SU-DHL-6 (cell line): Measurements from ENCODE around the gene KRTAP19-2.

ENCODE experiments used
- H2AFZ ChIP-seq: fragments of 200-600 bp; sonication (generic); 2 replicates; pipeline ENCODE4 v1.6.1; 2014; ENCODE audit warnings: low read depth, mild to moderate bottlenecking, moderate library complexity, mixed read lengths, antibody characterized with exemption, low read length; ENCODE audit not compliant: severe bottlenecking
- H3F3A ChIP-seq: fragments of 200-600 bp; shearing (Covaris generic); 2 replicates; pipeline ENCODE4 v1.6.0; 2016; ENCODE audit warnings: antibody characterized with exemption, mild to moderate bottlenecking; ENCODE audit not compliant: insufficient read depth
- H3K27ac ChIP-seq: fragments of 200-600 bp; sonication (generic); 2 replicates; pipeline ENCODE4 v1.5.1; 2016; ENCODE audit warnings: low read depth, mild to moderate bottlenecking, low read length, moderate library complexity, mixed read lengths
- H3K27me3 ChIP-seq: fragments of 200-600 bp; sonication (generic), shearing (Covaris generic); 2 replicates; pipeline ENCODE4 v1.6.0; 2014; ENCODE audit warnings: mild to moderate bottlenecking, low read length
- H3K36me3 ChIP-seq: fragments of 200-600 bp; sonication (generic); 2 replicates; pipeline ENCODE4 v1.6.1; 2014; ENCODE audit warnings: mild to moderate bottlenecking, low read length, mixed read lengths
- H3K4me2 ChIP-seq: fragments of 300-600, 200-600 bp; shearing (Covaris generic), sonication (generic); 2 replicates; pipeline ENCODE4 v1.6.0; 2014; ENCODE audit warnings: low read length, low read depth, mild to moderate bottlenecking; ENCODE audit not compliant: poor library complexity, severe bottlenecking
- H3K4me3 ChIP-seq: fragments of 200-600 bp; sonication (generic); 2 replicates; pipeline ENCODE4 v1.5.1; 2014; ENCODE audit warnings: antibody characterized with exemption, low read length, mild to moderate bottlenecking, mixed read lengths; ENCODE audit not compliant: insufficient read depth, poor library complexity, severe bottlenecking
- H3K79me2 ChIP-seq: fragments of 200-600 bp; sonication (generic); 2 replicates; pipeline ENCODE4 v1.6.1; 2014; ENCODE audit warnings: mild to moderate bottlenecking, low read length, moderate library complexity; ENCODE audit not compliant: insufficient read depth
- H3K9ac ChIP-seq: fragments of 200-600 bp; sonication (generic); 2 replicates; pipeline ENCODE4 v1.7.0; 2014; ENCODE audit warnings: mild to moderate bottlenecking, low read length
- H3K9me2 ChIP-seq: fragments of 200-600 bp; sonication (generic); replicated peaks from 2 replicates; pipeline ENCODE4 v1.6.1; 2014; ENCODE audit warnings: low read length; ENCODE audit not compliant: insufficient read depth
- H3K9me3 ChIP-seq: fragments of 200-600 bp; sonication (generic); 2 replicates; pipeline ENCODE4 v1.6.1; 2014; ENCODE audit warnings: low read length, mixed read lengths; ENCODE audit not compliant: insufficient read depth
- H4K20me1 ChIP-seq: fragments of 200-600 bp; sonication (generic); 2 replicates; pipeline ENCODE4 v1.6.1; 2014; ENCODE audit warnings: low read depth, mild to moderate bottlenecking, antibody characterized with exemption, low read length, moderate library complexity, mixed read lengths
- CTCF ChIP-seq: fragments of 200-600 bp; sonication (generic); IDR thresholded peaks from one replicate; pipeline ENCODE4 v1.5.1; 2017; ENCODE audit warnings: antibody characterized with exemption, mild to moderate bottlenecking, low read length, moderate library complexity; ENCODE audit not compliant: insufficient read depth, poor library complexity, severe bottlenecking
- EZH2phosphoT487 ChIP-seq: fragments of 200-600 bp; sonication (generic), shearing (Covaris generic); conservative IDR thresholded peaks from 2 replicates; pipeline ENCODE4 v1.6.1; 2018; ENCODE audit warnings: mild to moderate bottlenecking, antibody characterized with exemption, low read length, moderate library complexity, mixed read lengths

KRTAP19-2 gene

GRCh38 chr21:30487336-30487735, at the start of gene KRTAP19-2:
TSS of gene KRTAP19-2 (minus strand) at chr21:30487436. CDS start at chr21:30487348, 88 bp downstream.
- no peak within 1 kb of the TSS for H3K9ac ChIP-seq
- H3K27ac ChIP-seq, result no peak within 1 kb of the TSS
- no peaks in the 10 kb centered on the region for H4K20me1 ChIP-seq
- no peaks in the 10 kb centered on the region for H3K36me3 ChIP-seq
- no peaks in the 10 kb centered on the region for H3K9me2 ChIP-seq
- no peak within 1 kb of the TSS for H3K4me3 ChIP-seq
- H3K79me2 ChIP-seq, result no peaks in the 10 kb centered on the region
- peaks cover 3% of the 10 kb centered on the region; the same call in 1 of the 2 replicates for H3K9me3 ChIP-seq
- no peaks in the 10 kb centered on the region for H3K27me3 ChIP-seq
- no peak within 1 kb of the TSS for H3K4me2 ChIP-seq
- TF ChIP-seq EZH2phosphoT487 (no peak), CTCF (no peak)
- no peaks in the 10 kb centered on the region for H3F3A ChIP-seq
- H2AFZ ChIP-seq, result no peak within 1 kb of the TSS

GRCh38 chr21:30518876-30519275, 31.6 kb upstream of the KRTAP19-2 start:
- Histone ChIP-seq H3K9me2 (no peaks in the 10 kb centered on the region), H2AFZ (no peak overlapping the region), H3K36me3 (no peaks in the 10 kb centered on the region), H3F3A (no peaks in the 10 kb centered on the region), H3K9ac (no peak overlapping the region), H3K4me2 (no peak overlapping the region), H3K27me3 (no peaks in the 10 kb centered on the region), H4K20me1 (no peaks in the 10 kb centered on the region), H3K27ac (no peak overlapping the region), H3K79me2 (no peaks in the 10 kb centered on the region), H3K9me3 (no peaks in the 10 kb centered on the region), H3K4me3 (no peak overlapping the region)
- TF ChIP-seq EZH2phosphoT487, result no peak
- TF ChIP-seq CTCF, result no peak

- Histone ChIP-seq H4K20me1 (no peaks in the 10 kb centered on the region), H3K36me3 (no peaks in the 10 kb centered on the region), H3K27me3 (no peaks in the 10 kb centered on the region), H3K9ac (no peak overlapping the region), H2AFZ (no peak overlapping the region), H3K79me2 (no peaks in the 10 kb centered on the region), H3K9me2 (no peaks in the 10 kb centered on the region), H3K27ac (no peak overlapping the region), H3K9me3 (no peaks in the 10 kb centered on the region), H3F3A (no peaks in the 10 kb centered on the region), H3K4me3 (no peak overlapping the region), H3K4me2 (no peak overlapping the region)
- TF ChIP-seq CTCF (no peak), EZH2phosphoT487 (no peak)
Observed at GRCh38 chr21:30515681-30516080, 28.4 kb upstream of the KRTAP19-2 start.
